GM23338 (cell line): ENCODE results near the gene RHO.

Experiments used
- CREB1 ChIP-seq: fragments of 250-450 bp; sonication (Bioruptor Pico); IDR thresholded peaks from 2 replicates; pipeline ENCODE4 v1.5.0; 2020; ENCODE audit warnings: low read depth, mild to moderate bottlenecking, moderate library complexity
- CTCF ChIP-seq, 2 experiments: fragments of 200-600 bp in 1 of 2; sonication (generic) in 1 of 2; conservative IDR thresholded peaks; 2 replicates each; pipeline versions ENCODE4 v1.5.1 to v1.6.1; 2016 to 2017; ENCODE audit warnings: antibody characterized with exemption in 2 of 2, low read depth in 2 of 2, mild to moderate bottlenecking in 2 of 2, moderate library complexity in 1 of 2
- EZH2 ChIP-seq: fragments of 200-600 bp; sonication (generic); IDR thresholded peaks from one replicate; pipeline ENCODE4 v1.8.0; 2017; ENCODE audit warnings: antibody characterized with exemption, mild to moderate bottlenecking, low read depth; ENCODE audit not compliant: unreplicated experiment
- EZH2phosphoT487 ChIP-seq: fragments of 200-600 bp; sonication (generic); IDR thresholded peaks from one replicate; pipeline ENCODE4 v1.8.1; 2018; ENCODE audit warnings: antibody characterized with exemption; ENCODE audit not compliant: unreplicated experiment
- JUNB ChIP-seq: IDR thresholded peaks from one replicate; pipeline ENCODE4 v1.6.1; 2016; ENCODE audit warnings: antibody characterized with exemption; ENCODE audit not compliant: unreplicated experiment
- REST ChIP-seq: IDR thresholded peaks from one replicate; pipeline ENCODE4 v1.6.1; 2018; ENCODE audit warnings: antibody characterized with exemption; ENCODE audit not compliant: unreplicated experiment
- ZNF114 ChIP-seq: fragments of 250-450 bp; sonication (Bioruptor Pico); IDR thresholded peaks from 2 replicates; pipeline ENCODE4 v1.5.0; 2020; ENCODE audit warnings: mild to moderate bottlenecking, moderate library complexity

- TF ChIP-seq CTCF (conservative IDR thresholded peaks at IDR 0.05; ENCODE audit: low read depth in 2 of 2) (no peak), EZH2 (no peak), CREB1 (no peak), REST (no peak), JUNB (no peak), ZNF114 (CRISPR knock-in tag) (no peak), EZH2phosphoT487 (no peak)
These were observed 13.9 kb upstream of the RHO start for GRCh38 chr3:129514563-129514962.
